Neural progenitor cell (in vitro differentiated cells): ENCODE results near the gene FKBP5. TPM values are rescaled to one million over a fixed set of nuclear protein-coding genes. Genes with fewer than 3 reads are reported as not detected.

ENCODE experiments used
- DNase-seq: peaks from one replicate; pipeline ENCODE4 v3.0.0-alpha.2; 2016; ENCODE audit warnings: low spot score
- H2AFZ ChIP-seq: fragments of 200-600 bp; sonication (generic); replicated peaks from 2 replicates; pipeline ENCODE4 v1.6.1; 2016; ENCODE audit warnings: antibody characterized with exemption
- H3F3A ChIP-seq: fragments of 200-600 bp; sonication (generic); 2 replicates; pipeline ENCODE4 v1.6.1; 2016; ENCODE audit warnings: antibody characterized with exemption, low read depth
- H3K27ac ChIP-seq: fragments of 200-600 bp; sonication (generic); 2 replicates; pipeline ENCODE4 v1.5.1; 2016; ENCODE audit warnings: mild to moderate bottlenecking
- H3K27me3 ChIP-seq: fragments of 200-600 bp; sonication (generic); 2 replicates; pipeline ENCODE4 v1.6.1; 2016; ENCODE audit warnings: mild to moderate bottlenecking, moderate library complexity
- H3K36me3 ChIP-seq: fragments of 200-600 bp; sonication (generic); 2 replicates; pipeline ENCODE4 v1.5.1; 2016
- H3K4me1 ChIP-seq: fragments of 200-600 bp; sonication (generic); 2 replicates; pipeline ENCODE4 v1.6.1; 2016; ENCODE audit warnings: mixed run types
- H3K4me2 ChIP-seq: fragments of 200-600 bp; sonication (generic); 2 replicates; pipeline ENCODE4 v1.6.1; 2016
- H3K4me3 ChIP-seq: fragments of 200-600 bp; sonication (generic); 2 replicates; pipeline ENCODE4 v1.5.1; 2016
- H3K79me2 ChIP-seq: fragments of 200-600 bp; sonication (generic); 2 replicates; pipeline ENCODE4 v1.6.1; 2016; ENCODE audit warnings: low read depth
- H3K9ac ChIP-seq: fragments of 200-600 bp; sonication (generic); 2 replicates; pipeline ENCODE4 v1.6.1; 2016
- H3K9me3 ChIP-seq: fragments of 200-600 bp; sonication (generic); 2 replicates; pipeline ENCODE4 v1.5.1; 2016; ENCODE audit warnings: low read depth
- H4K20me1 ChIP-seq: fragments of 200-600 bp; sonication (generic); 2 replicates; pipeline ENCODE4 v1.6.1; 2016; ENCODE audit warnings: low read depth
- H3K27ac Mint-ChIP-seq: 3 replicates; pipeline ENCODE4 v1.8.0; 2021; ENCODE audit warnings: mixed read lengths
- H3K27me3 Mint-ChIP-seq: 2 replicates; pipeline ENCODE4 v1.8.0; 2022; ENCODE audit warnings: low read depth, mild to moderate bottlenecking, inconsistent platforms, moderate library complexity, mixed read lengths; ENCODE audit not compliant: insufficient read depth
- H3K36me3 Mint-ChIP-seq: 3 replicates; pipeline ENCODE4 v1.8.0; 2021; ENCODE audit warnings: mixed read lengths
- H3K4me1 Mint-ChIP-seq: 3 replicates; pipeline ENCODE4 v1.8.0; 2021; ENCODE audit warnings: mixed read lengths
- H3K4me3 Mint-ChIP-seq: 3 replicates; pipeline ENCODE4 v1.8.0; 2021; ENCODE audit warnings: mild to moderate bottlenecking, moderate library complexity, mixed read lengths
- H3K9me3 Mint-ChIP-seq: 3 replicates; pipeline ENCODE4 v1.8.0; 2020; ENCODE audit warnings: mixed read lengths
- EZH2 ChIP-seq: fragments of 200-600 bp; sonication (generic); IDR thresholded peaks from 2 replicates; pipeline ENCODE4 v1.6.1; 2017; ENCODE audit warnings: antibody characterized with exemption, mild to moderate bottlenecking, moderate library complexity
- EZH2phosphoT487 ChIP-seq: fragments of 200-600 bp; sonication (generic); IDR thresholded peaks from 2 replicates; pipeline ENCODE4 v1.6.1; 2017; ENCODE audit warnings: antibody characterized with exemption
- total RNA-seq: library from RNA; depleted of rRNA; stranded (reverse); fragments of >200 nt; gene quantifications from 2 replicates; pipeline ENCODE4 v1.2.3, GENCODE V29; 2015; ENCODE audit warnings: low replicate concordance
- TF ChIP-seq, protein P1 (sequence below): fragments of 200-600 bp; sonication (generic); IDR thresholded peaks from 2 replicates; pipeline ENCODE4 v1.5.1; 2017; ENCODE audit warnings: antibody characterized with exemption, mild to moderate bottlenecking

FKBP5 gene
- total RNA-seq, 1 donor from 2014 or later, result 20.9 TPM

- Mint-ChIP-seq H3K4me1 (no peaks in the 10 kb centered on the region), H3K27ac (no peak overlapping the region), H3K4me3 (no peak overlapping the region), H3K36me3 (peaks cover 51% of the 10 kb centered on the region), H3K27me3 (peaks cover 2% of the 10 kb centered on the region), H3K9me3 (no peaks in the 10 kb centered on the region)
- no peaks in the 10 kb centered on the region for H4K20me1 ChIP-seq
- H3K36me3 ChIP-seq, result no peaks in the 10 kb centered on the region
- TF ChIP-seq EZH2phosphoT487 (no peak), EZH2 (no peak)
- TF ChIP-seq, protein P1, sequence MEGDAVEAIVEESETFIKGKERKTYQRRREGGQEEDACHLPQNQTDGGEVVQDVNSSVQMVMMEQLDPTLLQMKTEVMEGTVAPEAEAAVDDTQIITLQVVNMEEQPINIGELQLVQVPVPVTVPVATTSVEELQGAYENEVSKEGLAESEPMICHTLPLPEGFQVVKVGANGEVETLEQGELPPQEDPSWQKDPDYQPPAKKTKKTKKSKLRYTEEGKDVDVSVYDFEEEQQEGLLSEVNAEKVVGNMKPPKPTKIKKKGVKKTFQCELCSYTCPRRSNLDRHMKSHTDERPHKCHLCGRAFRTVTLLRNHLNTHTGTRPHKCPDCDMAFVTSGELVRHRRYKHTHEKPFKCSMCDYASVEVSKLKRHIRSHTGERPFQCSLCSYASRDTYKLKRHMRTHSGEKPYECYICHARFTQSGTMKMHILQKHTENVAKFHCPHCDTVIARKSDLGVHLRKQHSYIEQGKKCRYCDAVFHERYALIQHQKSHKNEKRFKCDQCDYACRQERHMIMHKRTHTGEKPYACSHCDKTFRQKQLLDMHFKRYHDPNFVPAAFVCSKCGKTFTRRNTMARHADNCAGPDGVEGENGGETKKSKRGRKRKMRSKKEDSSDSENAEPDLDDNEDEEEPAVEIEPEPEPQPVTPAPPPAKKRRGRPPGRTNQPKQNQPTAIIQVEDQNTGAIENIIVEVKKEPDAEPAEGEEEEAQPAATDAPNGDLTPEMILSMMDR, result no peak
- H3K27ac ChIP-seq, result no peak overlapping the region
- DNase-seq, result no peak
- no peaks in the 10 kb centered on the region for H3K79me2 ChIP-seq
- no peaks in the 10 kb centered on the region for H3K27me3 ChIP-seq
- no peaks in the 10 kb centered on the region for H3K4me1 ChIP-seq
- H3F3A ChIP-seq, result peaks cover 2% of the 10 kb centered on the region
- no peak overlapping the region for H3K4me2 ChIP-seq
- no peak overlapping the region for H3K9ac ChIP-seq
- no peak overlapping the region for H2AFZ ChIP-seq
- H3K4me3 ChIP-seq, result no peak overlapping the region
- no peaks in the 10 kb centered on the region for H3K9me3 ChIP-seq
These were observed 79.1 kb downstream of the FKBP5 start for GRCh38 chr6:35609588-35609987.

- Histone ChIP-seq H3K4me3 (no peak overlapping the region), H3K4me2 (no peak overlapping the region), H3K27ac (no peak overlapping the region), H3F3A (peaks cover 6% of the 10 kb centered on the region), H3K9ac (no peak overlapping the region), H2AFZ (no peak overlapping the region), H3K27me3 (no peaks in the 10 kb centered on the region), H3K9me3 (no peaks in the 10 kb centered on the region), H3K79me2 (no peaks in the 10 kb centered on the region), H3K36me3 (no peaks in the 10 kb centered on the region), H3K4me1 (peaks cover under 1% of the 10 kb centered on the region), H4K20me1 (no peaks in the 10 kb centered on the region)
- Mint-ChIP-seq H3K9me3 (no peaks in the 10 kb centered on the region), H3K4me3 (no peak overlapping the region), H3K4me1 (peaks cover 5% of the 10 kb centered on the region), H3K36me3 (peaks cover 40% of the 10 kb centered on the region), H3K27ac (no peak overlapping the region), H3K27me3 (peaks cover 2% of the 10 kb centered on the region)
- TF ChIP-seq, protein P1, result no peak
- TF ChIP-seq EZH2phosphoT487 (no peak), EZH2 (no peak)
- DNase-seq, result no peak
These were observed 81.0 kb downstream of the FKBP5 start for GRCh38 chr6:35607517-35608233.

DNA sequence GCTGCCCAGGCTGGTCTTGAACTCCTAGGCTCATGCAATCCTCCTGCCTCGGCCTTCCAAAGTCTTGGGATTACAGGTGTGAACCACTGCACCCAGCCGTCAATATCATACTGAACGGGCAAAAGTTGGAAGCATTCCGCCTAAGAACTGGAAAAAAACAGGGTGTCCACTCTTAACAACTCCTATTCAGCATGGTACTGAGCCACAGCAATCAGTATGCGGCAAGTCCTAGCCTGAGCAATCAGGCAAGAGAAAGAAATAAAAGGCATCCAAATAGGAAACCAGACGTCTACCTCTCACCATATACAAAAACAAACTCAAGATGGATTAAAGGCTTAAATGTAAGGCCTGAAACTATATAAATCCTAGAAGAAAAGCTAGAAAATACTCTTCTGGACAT, 83.1 kb downstream of the FKBP5 start:
- Histone ChIP-seq H3F3A (peaks cover 11% of the 10 kb centered on the region), H3K4me1 (peaks cover 20% of the 10 kb centered on the region), H3K79me2 (no peaks in the 10 kb centered on the region), H3K27me3 (no peaks in the 10 kb centered on the region), H3K4me2 (no peak overlapping the region), H4K20me1 (peaks cover 6% of the 10 kb centered on the region), H3K9me3 (no peaks in the 10 kb centered on the region), H2AFZ (no peak overlapping the region), H3K9ac (no peak overlapping the region), H3K4me3 (no peak overlapping the region), H3K36me3 (no peaks in the 10 kb centered on the region), H3K27ac (no peak overlapping the region)
- Mint-ChIP-seq H3K27ac (no peak overlapping the region), H3K27me3 (peaks cover 2% of the 10 kb centered on the region), H3K4me1 (peaks cover 26% of the 10 kb centered on the region), H3K36me3 (peaks cover 26% of the 10 kb centered on the region), H3K4me3 (no peak overlapping the region), H3K9me3 (no peaks in the 10 kb centered on the region)
- no peak for DNase-seq
- TF ChIP-seq EZH2phosphoT487, result no peak
- TF ChIP-seq, protein P1, result no peak
- no peak for TF ChIP-seq EZH2
